GM19035 (cell line): ENCODE results near the gene FNDC3B.

Experiments
- ATAC-seq: cut with Tn5 transposase; IDR thresholded peaks from one replicate; pipeline ENCODE4 v1.9.1; 2021; ENCODE audit not compliant: unreplicated experiment

The FNDC3B gene

GRCh38 chr3:172071780-172072330 lies 32.5 kb downstream of the FNDC3B start:
- no peak for ATAC-seq

- ATAC-seq = no peak
Observed at GRCh38 chr3:172072543-172072942, 33.2 kb downstream of the FNDC3B start.

DNA sequence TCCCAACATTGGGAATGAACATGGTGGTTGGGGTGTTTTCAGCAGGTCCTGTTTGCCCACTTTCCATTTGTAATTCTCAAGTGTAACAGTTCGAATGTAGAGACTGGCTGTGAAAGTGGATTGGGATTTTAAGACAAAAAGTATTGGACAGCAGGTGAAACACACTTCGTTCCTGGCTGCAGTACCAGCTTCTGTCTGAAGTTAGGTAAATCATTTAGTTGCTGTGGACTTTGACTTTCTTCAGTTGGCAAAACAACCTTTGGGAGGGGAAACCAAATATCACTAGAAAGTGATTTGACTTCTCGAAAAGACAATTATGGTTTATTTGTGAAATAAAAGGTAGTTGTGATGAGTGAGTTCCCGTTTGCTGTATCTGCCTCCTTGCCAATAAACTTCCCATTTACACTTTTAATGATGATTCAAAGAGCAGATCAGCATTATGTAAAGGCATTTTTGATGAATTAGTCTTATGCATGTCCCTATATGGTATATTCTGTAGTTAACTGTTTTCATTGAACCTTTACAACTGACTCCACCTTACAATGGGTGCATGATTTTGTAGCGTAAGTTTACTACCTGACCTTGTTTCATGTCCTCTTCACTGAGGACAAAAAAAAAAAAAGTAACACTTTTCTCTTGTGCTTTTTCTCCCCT lies 34.0 kb downstream of the FNDC3B start:
- ATAC-seq = no peak

DNA sequence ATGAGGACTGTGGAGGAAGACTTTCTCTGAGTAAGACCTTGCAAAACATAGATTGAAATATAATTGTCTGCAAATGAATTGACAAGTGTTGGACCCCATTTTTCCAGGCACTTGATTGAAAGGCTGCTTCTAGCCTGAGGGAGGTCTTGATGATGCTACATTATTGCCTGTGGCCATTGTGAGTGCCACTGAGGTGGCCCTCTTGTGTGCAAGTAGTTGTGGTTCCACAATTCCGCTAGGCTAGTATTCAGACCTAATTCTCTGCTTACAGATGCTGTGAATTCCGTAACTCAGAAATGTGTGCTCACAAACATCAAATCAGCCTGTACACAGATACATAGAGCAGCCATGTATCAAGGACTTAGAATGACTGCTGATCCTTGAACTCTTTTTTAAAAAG lies 34.7 kb downstream of the FNDC3B start:
- ATAC-seq = no peak

DNA sequence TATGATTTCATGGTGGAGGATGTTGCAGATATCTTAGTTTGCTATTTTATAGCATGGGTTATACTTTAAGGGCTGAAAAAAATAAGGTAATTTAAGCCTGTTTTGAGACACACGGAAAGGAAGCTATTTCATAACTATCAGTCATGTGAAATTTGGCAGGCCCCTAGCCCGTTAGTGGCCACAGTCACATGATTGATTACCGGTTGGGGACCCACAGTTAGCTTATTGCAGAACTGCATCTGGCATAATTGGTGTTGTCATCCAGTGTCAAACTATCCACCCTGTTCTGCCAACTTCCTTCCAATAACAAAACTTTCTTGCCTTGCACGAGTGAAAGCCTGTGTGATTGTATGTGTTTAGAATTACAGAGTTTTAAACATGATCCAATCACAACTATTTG lies 35.2 kb downstream of the FNDC3B start:
- ATAC-seq = no peak

- ATAC-seq = no peak
Observed at GRCh38 chr3:172076212-172076611, 36.8 kb downstream of the FNDC3B start.

DNA sequence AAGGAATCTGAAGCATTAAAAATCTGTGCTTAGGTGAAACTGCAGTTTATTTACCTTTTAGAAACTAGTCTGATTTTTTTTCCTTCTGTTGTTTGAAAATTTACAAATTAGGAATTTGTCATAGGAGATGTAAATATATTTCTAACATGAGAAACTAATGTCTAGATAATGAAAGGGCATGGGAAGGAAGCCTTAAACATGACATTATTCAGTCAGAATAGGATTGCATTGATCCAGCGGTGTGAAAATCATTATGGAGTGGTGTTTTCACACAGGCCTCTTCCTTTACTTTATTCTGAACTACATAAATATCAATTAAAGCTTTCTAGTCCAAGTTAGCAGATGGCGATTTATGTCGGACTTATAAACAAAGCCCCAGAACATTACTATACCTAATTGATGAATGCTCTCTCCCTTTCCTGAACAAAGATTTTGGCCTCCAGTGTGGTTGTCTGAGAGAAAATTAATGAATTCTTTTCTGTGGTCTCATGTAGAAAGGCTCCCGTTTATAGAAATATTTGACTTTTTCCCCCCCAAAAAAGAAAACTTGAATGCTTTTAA lies 37.9 kb downstream of the FNDC3B start:
- ATAC-seq = no peak

- no peak for ATAC-seq
Observed at GRCh38 chr3:172078244-172078643, 38.9 kb downstream of the FNDC3B start.

- ATAC-seq = no peak
Observed at GRCh38 chr3:172078721-172079120, 39.3 kb downstream of the FNDC3B start.

GRCh38 chr3:172079326-172079976 lies 40.1 kb downstream of the FNDC3B start:
- ATAC-seq = no peak

- no peak for ATAC-seq
Observed at GRCh38 chr3:172080503-172080902, 41.1 kb downstream of the FNDC3B start.

GRCh38 chr3:172082269-172082668 lies 42.9 kb downstream of the FNDC3B start:
- ATAC-seq = no peak

DNA sequence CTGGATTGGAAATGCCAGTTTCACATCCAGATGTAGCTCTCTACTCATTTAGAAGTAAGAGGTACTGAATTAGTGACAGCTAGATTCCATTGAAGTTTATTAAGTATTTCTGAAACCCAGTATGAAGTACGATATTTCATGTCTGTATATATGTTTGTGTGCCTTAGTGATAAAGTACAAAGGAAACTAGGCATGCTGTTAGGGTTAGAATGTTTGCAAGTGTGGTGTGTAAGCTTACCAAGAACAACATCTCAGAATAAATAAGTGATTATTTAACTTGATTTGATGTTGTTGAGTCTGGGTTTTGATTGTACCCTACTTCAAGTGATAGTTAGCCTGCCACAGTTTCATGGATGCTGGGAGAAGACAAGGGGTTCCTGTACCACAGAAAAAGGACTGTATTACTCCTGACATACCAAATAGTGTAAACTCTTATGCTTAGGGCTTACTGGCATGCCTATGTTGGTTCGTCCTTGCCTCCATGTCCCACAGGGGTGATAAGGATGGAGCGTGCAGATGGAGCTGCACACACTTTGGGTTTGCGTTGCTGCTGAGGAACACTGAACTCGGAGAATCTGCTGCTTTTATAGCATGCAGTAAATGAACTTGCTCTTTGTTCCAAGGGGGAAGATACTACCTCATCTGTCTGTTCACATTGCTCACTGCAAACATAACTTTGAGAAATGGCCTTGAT lies 43.6 kb downstream of the FNDC3B start:
- no peak for ATAC-seq

DNA sequence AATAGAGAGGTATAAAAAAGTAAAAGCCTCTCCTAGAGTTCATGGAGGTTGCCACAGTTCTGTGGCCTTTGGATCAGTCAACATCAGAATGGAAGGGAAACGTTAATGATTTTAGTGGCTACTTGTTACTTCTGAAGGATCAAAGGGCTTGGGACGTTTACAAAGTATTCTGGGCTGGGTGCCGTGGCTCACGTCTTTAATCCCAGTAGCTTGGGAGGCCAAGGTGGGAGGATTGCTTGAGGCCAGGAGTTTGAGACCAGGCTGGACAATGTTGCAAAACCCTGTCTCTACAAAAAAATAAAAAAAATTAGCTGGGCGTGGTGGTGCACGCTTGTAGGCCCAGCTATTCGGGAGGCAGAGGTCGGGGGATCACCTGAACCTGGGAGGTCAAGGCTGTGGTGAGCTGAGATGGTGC lies 44.6 kb downstream of the FNDC3B start:
- no peak for ATAC-seq

DNA sequence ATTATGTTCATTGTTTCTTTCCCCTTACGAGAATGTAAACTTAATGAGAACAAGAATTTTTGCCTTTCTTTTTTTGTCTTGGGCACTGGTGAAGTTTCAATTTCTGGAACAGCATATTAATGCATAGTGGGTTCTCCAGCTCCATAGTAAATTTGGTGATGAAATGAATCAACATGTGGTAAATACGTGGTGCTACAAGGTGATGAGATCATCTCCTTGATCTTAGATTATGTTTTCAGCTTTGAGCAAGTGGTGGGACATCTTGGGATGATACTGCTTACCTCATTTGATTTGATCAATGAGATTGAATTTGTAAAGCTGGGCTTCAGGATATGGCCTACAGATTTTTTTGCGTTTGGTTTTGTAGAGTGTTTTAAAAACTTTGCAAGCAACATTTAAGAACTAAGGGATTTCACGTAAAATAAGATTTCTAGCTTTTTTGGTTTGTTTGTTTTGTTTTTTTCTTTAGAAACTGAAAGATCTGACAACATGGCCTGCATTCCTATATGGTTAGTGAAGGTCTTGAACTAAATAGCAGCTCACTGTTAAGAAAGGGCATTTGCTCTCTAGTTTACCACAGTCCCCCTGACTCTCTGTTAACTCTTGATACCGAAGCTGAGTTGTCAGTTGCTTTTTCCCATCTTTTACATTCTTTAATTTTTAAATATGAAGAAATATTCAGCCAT lies 45.6 kb downstream of the FNDC3B start:
- no peak for ATAC-seq

- ATAC-seq = no peak
Observed at GRCh38 chr3:172085557-172085895, 46.1 kb downstream of the FNDC3B start.

DNA sequence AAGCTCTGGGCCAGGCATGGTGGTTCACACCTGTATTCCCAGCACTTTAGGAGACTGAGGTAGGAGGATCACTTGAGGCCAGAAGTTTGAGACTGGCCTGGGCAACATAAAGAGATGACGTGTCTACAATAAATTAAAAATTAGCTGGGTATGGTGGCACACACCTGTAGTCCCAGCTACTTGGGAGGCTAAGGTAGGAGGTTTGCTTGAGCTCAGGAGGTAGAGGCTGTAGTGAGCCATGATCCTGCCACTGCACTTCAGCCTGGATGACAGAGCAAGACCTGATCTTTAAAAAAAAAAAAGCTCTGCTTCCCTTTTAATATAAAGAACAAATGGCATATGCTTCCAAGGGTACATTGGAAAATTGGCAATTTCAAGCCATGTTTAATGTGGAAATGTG lies 46.7 kb downstream of the FNDC3B start:
- no peak for ATAC-seq

GRCh38 chr3:172087198-172087597 lies 47.8 kb downstream of the FNDC3B start:
- no peak for ATAC-seq

DNA sequence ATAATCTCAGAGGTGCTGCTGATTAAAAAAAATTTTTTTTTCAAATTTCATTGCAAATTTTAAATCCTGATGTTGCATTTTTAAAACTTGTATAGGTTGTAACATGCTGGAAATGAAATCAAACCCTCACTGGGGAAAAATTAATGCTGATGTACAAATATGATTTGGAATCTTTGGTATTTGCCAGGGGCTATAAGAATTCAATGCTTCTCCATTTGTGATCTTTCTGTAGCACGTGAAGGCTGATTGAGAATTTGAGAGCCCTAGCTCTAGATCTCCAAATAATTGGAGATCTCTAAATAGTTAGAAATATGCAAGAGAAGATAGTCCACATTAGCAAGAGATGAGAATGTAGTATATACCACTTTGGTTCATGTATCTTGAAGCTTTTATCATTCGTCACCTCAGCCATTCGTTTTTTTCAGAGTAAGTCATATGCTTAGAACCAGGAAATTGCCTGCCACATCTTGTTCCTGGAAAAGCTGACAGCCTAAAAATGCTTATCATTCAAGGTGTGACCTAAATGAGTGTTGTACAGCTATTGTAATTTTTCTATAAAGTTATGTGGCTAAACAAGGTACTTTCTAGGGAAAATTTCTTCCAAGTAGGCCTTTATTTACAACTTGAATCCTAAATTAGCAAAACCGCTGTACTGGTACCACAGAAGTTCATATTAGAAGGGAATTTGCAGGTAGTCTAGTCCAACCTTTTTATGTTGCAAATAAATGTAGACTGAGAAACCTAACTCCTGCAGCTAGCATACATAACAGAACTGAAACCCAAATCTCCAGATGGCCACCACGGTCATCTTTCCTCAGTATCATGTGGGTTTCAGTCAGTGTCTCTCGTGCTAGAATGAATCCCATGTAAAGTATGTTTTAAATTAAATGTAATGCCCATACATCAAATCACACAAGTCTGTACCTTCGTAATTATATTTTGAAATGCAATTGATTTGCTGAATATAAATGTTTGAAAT lies 48.5 kb downstream of the FNDC3B start:
- peak; percentile 76 for ATAC-seq

DNA sequence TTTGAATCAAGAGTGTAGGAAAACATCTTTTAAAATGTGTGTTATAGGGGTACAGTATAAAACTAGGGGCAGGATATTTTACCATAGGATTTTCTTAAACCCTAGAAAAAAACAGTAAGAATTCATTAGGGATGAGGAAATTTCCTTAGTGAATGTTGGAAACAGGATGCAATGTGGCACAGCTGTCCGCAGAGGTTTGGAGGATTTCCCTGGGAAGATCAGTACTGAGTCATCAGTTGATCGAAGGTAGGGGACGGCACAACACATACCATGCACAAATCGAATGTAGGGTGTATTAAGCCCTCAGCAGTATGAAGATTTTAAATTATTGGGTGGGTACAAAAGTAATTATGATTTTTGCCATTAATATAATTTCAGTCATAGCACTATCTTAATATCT lies 49.9 kb downstream of the FNDC3B start:
- no peak for ATAC-seq
